ENCODE data around the gene TBC1D10B. TPM values are rescaled to one million over a fixed set of nuclear protein-coding genes. Genes with fewer than 3 reads are reported as not detected.
A peak's percentile ranks its signal among the peaks of the same experiment; 100 is the strongest.

TBC1D10B gene
- total and polyA plus RNA-seq, 9 of the 15 experiments (the other 6 are each of a cell fraction or from before 2014, with no cell fraction given): 2.2 to 55.4 (median 17.5) TPM

GRCh38 chr16:30407102-30407803 is 37.0 kb upstream of the TBC1D10B start, which contains the start of gene ZNF771 (continued):
- TF ChIP-seq ZNF511 (CRISPR knock-in tag; IDR thresholded peaks at IDR 0.05): no peak; the same call in 1 of the 2 replicates
- TF ChIP-seq NCOA2 (IDR thresholded peaks at IDR 0.05; ENCODE audit: partially characterized antibody in 2 of 2): no peak
- peak in 1 of 2 experiments; percentile 99; a peak in 2 of 4 replicates for TF ChIP-seq HDAC1 (IDR thresholded peaks at IDR 0.05)
- TF ChIP-seq ZFP1 (CRISPR knock-in tag; IDR thresholded peaks at IDR 0.05): no peak
- no peak for TF ChIP-seq SFPQ (IDR thresholded peaks at IDR 0.05; ENCODE audit: low read depth, low read length)
- peak; percentile 83 for TF ChIP-seq BHLHE40 (IDR thresholded peaks at IDR 0.05; ENCODE audit: low read length)
- no peak for TF ChIP-seq ZNF444 (CRISPR knock-in tag; IDR thresholded peaks at IDR 0.05)
- no peak for TF ChIP-seq GATAD2A (IDR thresholded peaks at IDR 0.05)
- TF ChIP-seq ARID4B (CRISPR knock-in tag; IDR thresholded peaks at IDR 0.05): peak; percentile 95
- TF ChIP-seq POLR2AphosphoS5 (IDR thresholded peaks at IDR 0.05; ENCODE audit: control insufficient read depth, insufficient read depth, low read depth, low read length): peak; percentile 55; the same call in 1 of the 2 replicates
- TF ChIP-seq ZNF197 (CRISPR knock-in tag; IDR thresholded peaks at IDR 0.05; ENCODE audit: low read depth): no peak
- no peak for TF ChIP-seq SIRT6 (IDR thresholded peaks at IDR 0.05; ENCODE audit: low read depth, low read length)
- TF ChIP-seq ZBTB11 (CRISPR knock-in tag; IDR thresholded peaks at IDR 0.05): no peak
- TF ChIP-seq TCF15 (CRISPR knock-in tag; IDR thresholded peaks at IDR 0.05): no peak
- TF ChIP-seq SRSF1 (IDR thresholded peaks at IDR 0.05; ENCODE audit: low read depth, low read length): no peak

Data from K562 (cell line).